HL-60 (cell line): ENCODE data around the gene RASGEF1B.

Experiments
- DNase-seq, 2 experiments: peaks; one replicate each; pipeline ENCODE4 v3.0.0-alpha.2; 2010 to 2020; ENCODE audit warnings: low read depth in 1 of 2, low spot score in 1 of 2
- H3K27ac ChIP-seq: fragments of 250-450 bp; sonication (Bioruptor Pico); replicated peaks from 2 replicates; pipeline ENCODE4 v1.5.1; 2020; ENCODE audit warnings: mild to moderate bottlenecking, moderate library complexity
- H3K27me3 ChIP-seq: fragments of 250-450 bp; sonication (Bioruptor Pico); 2 replicates; pipeline ENCODE4 v1.5.1; 2021; ENCODE audit warnings: mild to moderate bottlenecking, moderate library complexity; ENCODE audit not compliant: insufficient read depth, poor library complexity, severe bottlenecking
- H3K4me3 ChIP-seq: replicated peaks from 2 replicates; pipeline ENCODE4 v1.5.1; 2011; ENCODE audit warnings: mild to moderate bottlenecking, control low read depth, low read length; ENCODE audit not compliant: insufficient read depth
- GABPA ChIP-seq: IDR thresholded peaks from 2 replicates; pipeline ENCODE4 v1.6.1; 2012; ENCODE audit warnings: low read depth
- POLR2AphosphoS5 ChIP-seq: IDR thresholded peaks from 2 replicates; pipeline ENCODE4 v1.6.1; 2012; ENCODE audit warnings: low read depth
- REST ChIP-seq: IDR thresholded peaks from 2 replicates; pipeline ENCODE4 v1.6.1; 2012; ENCODE audit warnings: low read depth; ENCODE audit not compliant: insufficient replicate concordance
- SPI1 ChIP-seq: IDR thresholded peaks from 2 replicates; pipeline ENCODE4 v1.6.1; 2012; ENCODE audit warnings: low read depth, mild to moderate bottlenecking, borderline replicate concordance
- TF ChIP-seq, protein P1 (sequence below): IDR thresholded peaks from one replicate; pipeline ENCODE4 v1.5.1; 2011; ENCODE audit warnings: low read length, control low read depth, inconsistent platforms; ENCODE audit not compliant: insufficient read depth

The RASGEF1B gene

GRCh38 chr4:81470456-81471297 lies 1.0 kb downstream of the RASGEF1B start:
- DNase-seq: no peak
- peaks cover 8% of the 10 kb centered on the region for H3K27me3 ChIP-seq
- TF ChIP-seq POLR2AphosphoS5: no peak
- TF ChIP-seq REST: no peak
- no peak for TF ChIP-seq GABPA
- no peak for TF ChIP-seq SPI1
- TF ChIP-seq, protein P1, sequence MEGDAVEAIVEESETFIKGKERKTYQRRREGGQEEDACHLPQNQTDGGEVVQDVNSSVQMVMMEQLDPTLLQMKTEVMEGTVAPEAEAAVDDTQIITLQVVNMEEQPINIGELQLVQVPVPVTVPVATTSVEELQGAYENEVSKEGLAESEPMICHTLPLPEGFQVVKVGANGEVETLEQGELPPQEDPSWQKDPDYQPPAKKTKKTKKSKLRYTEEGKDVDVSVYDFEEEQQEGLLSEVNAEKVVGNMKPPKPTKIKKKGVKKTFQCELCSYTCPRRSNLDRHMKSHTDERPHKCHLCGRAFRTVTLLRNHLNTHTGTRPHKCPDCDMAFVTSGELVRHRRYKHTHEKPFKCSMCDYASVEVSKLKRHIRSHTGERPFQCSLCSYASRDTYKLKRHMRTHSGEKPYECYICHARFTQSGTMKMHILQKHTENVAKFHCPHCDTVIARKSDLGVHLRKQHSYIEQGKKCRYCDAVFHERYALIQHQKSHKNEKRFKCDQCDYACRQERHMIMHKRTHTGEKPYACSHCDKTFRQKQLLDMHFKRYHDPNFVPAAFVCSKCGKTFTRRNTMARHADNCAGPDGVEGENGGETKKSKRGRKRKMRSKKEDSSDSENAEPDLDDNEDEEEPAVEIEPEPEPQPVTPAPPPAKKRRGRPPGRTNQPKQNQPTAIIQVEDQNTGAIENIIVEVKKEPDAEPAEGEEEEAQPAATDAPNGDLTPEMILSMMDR: no peak
- peak overlapping the region; percentile 63 for H3K4me3 ChIP-seq
- no peak overlapping the region for H3K27ac ChIP-seq

DNA sequence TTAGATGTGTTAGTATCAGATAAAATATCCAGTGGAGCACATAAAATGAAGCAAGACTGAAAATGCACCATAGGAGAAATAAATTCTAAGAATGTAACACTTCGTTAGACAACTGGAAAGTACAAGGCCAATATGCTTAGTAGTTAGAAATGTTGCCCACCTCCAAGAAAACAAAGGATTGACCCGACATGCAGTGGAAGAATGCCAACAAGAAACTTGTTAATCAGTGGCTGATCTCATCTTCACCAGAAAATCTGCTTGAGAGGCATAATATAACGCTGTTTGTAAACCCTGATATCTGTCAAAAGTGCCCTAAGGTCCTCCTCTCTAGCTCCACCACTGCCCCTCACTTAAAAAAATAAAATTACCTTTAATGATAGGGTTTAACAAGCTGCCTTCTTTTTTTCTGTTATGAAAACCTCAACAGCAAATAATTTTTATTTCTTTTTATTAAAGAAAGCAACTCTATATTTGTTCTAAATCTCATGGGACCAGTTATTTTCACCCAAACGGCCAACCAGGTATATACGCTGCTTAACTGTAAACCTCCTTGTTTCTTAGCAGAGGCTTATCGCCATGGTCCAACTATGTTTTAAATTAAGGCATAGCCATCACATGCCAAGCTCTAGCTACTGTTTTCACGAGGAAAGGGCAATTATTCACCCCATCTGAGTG lies 1.8 kb downstream of the RASGEF1B start:
- Histone ChIP-seq H3K27me3 (peaks cover 8% of the 10 kb centered on the region), H3K4me3 (no peak overlapping the region), H3K27ac (no peak overlapping the region)
- no peak for DNase-seq
- TF ChIP-seq, protein P1: no peak
- no peak for TF ChIP-seq SPI1
- TF ChIP-seq POLR2AphosphoS5: no peak
- no peak for TF ChIP-seq GABPA
- no peak for TF ChIP-seq REST

GRCh38 chr4:81468678-81469077 lies 3.0 kb downstream of the RASGEF1B start:
- H3K27ac ChIP-seq: no peak overlapping the region
- H3K4me3 ChIP-seq: no peak overlapping the region
- TF ChIP-seq SPI1 (no peak), POLR2AphosphoS5 (no peak), GABPA (no peak), REST (no peak)
- TF ChIP-seq, protein P1: no peak

More at GRCh38 chr4:81468678-81469077, 3.0 kb downstream of the RASGEF1B start:
- H3K27me3 ChIP-seq: peaks cover 8% of the 10 kb centered on the region
- DNase-seq: no peak
